Endothelial cell of umbilical vein (primary cell): Measurements from ENCODE around the gene GTF2A2. TPM values are rescaled to one million over a fixed set of nuclear protein-coding genes. Genes with fewer than 3 reads are reported as not detected.

Source experiments
- BruUV-seq: library from RNA; stranded (reverse); fragments of 400-500 nt; replicated peaks from 2 replicates; lab custom pipeline; 2021; lab: Mats Ljungman, UMichigan
- CTCF ChIA-PET: fragments of 300-600, 350-600 bp; sonication (Branson Sonifier 250); formaldehyde crosslinking; loops from one replicate; lab custom pipeline; 2021; ENCODE audit warnings: antibody characterized with exemption, inconsistent platforms; lab: Charles Lee
- POLR2A ChIA-PET: fragments of 300-600, 350-600 bp; sonication (Branson Sonifier 250); formaldehyde crosslinking; loops from one replicate; lab custom pipeline; 2021; ENCODE audit warnings: antibody characterized with exemption, inconsistent platforms; lab: Charles Lee
- DNase-seq: peaks from one replicate; pipeline ENCODE4 v3.0.0-alpha.2; 2011; ENCODE audit warnings: low read depth, low spot score
- FAIRE-seq: peaks from 2 replicates; lab custom pipeline; 2011; peaks lifted over from hg19 to GRCh38; lab: Jason Lieb, UNC
- H2AFZ ChIP-seq: 2 replicates; pipeline ENCODE4 v1.6.0; 2012; ENCODE audit warnings: low read depth, low read length, control low read depth, inconsistent platforms
- H3K27ac ChIP-seq: 2 replicates; pipeline ENCODE4 v1.5.1; 2011; ENCODE audit warnings: low read depth, mild to moderate bottlenecking, control low read depth, low read length, moderate library complexity; ENCODE audit not compliant: insufficient read depth
- H3K27me3 ChIP-seq, 2 experiments: 2 replicates each; pipeline versions ENCODE4 v1.6.0 to v1.6.1; 2011; ENCODE audit warnings: low read length in 2 of 2, mixed read lengths in 1 of 2; ENCODE audit not compliant: control insufficient read depth in 2 of 2, insufficient read depth in 2 of 2
- H3K36me3 ChIP-seq, 2 experiments: 2 replicates in 1 of 2; 3 replicates in 1 of 2; pipeline ENCODE4 v1.5.1; 2011; ENCODE audit warnings: low read length in 2 of 2, mild to moderate bottlenecking in 1 of 2, moderate library complexity in 1 of 2; ENCODE audit not compliant: control insufficient read depth in 2 of 2, insufficient read depth in 2 of 2; ENCODE audit errors: extremely low read depth in 1 of 2
- H3K4me1 ChIP-seq: 3 replicates; pipeline ENCODE4 v1.5.1; 2011; ENCODE audit warnings: mild to moderate bottlenecking, low read length; ENCODE audit not compliant: control insufficient read depth, insufficient read depth; ENCODE audit errors: extremely low read depth
- H3K4me2 ChIP-seq: 2 replicates; pipeline ENCODE4 v1.6.1; 2011; ENCODE audit warnings: low read length, control low read depth, mixed read lengths; ENCODE audit not compliant: insufficient read depth
- H3K4me3 ChIP-seq, 3 experiments: fragments of 200-600 bp in 1 of 3; sonication (generic), shearing (Covaris generic) in 1 of 3; replicated peaks in 1 of 3; 2 replicates each; pipeline ENCODE4 v1.5.1; 2011 to 2016; ENCODE audit warnings: control low read depth in 3 of 3, low read length in 3 of 3, mild to moderate bottlenecking in 2 of 3, inconsistent platforms in 1 of 3, low read depth in 1 of 3, moderate library complexity in 1 of 3; ENCODE audit not compliant: insufficient read depth in 1 of 3
- H3K79me2 ChIP-seq: 2 replicates; pipeline ENCODE4 v1.6.0; 2012; ENCODE audit warnings: low read length, inconsistent platforms; ENCODE audit not compliant: control insufficient read depth, insufficient read depth
- H3K9ac ChIP-seq: replicated peaks from 2 replicates; pipeline ENCODE3; 2011; ENCODE audit warnings: low read length, control low read depth; ENCODE audit not compliant: insufficient read depth; ENCODE audit errors: extremely low read depth
- H3K9me1 ChIP-seq: replicated peaks from 3 replicates; pipeline ENCODE4 v1.6.0; 2011; ENCODE audit warnings: mild to moderate bottlenecking, low read length; ENCODE audit not compliant: control insufficient read depth, insufficient read depth; ENCODE audit errors: extremely low read depth
- H3K9me3 ChIP-seq: replicated peaks from 2 replicates; pipeline ENCODE4 v1.5.1; 2012; ENCODE audit warnings: low read length, inconsistent platforms; ENCODE audit not compliant: control insufficient read depth, insufficient read depth
- H4K20me1 ChIP-seq: replicated peaks from 2 replicates; pipeline ENCODE3; 2011; ENCODE audit warnings: mild to moderate bottlenecking, low read length; ENCODE audit not compliant: control insufficient read depth, insufficient read depth; ENCODE audit errors: extremely low read depth
- CTCF ChIP-seq, 2 donors: IDR thresholded peaks; 1 replicate in 1 of 2; 2 replicates in 1 of 2; pipeline ENCODE4 v1.5.1; 2011; ENCODE audit warnings: low read length in 2 of 2, mild to moderate bottlenecking in 2 of 2, moderate library complexity in 2 of 2, control low read depth in 1 of 2, inconsistent platforms in 1 of 2, low read depth in 1 of 2; ENCODE audit not compliant: insufficient read depth in 1 of 2; ENCODE audit errors: extremely low read depth in 1 of 2
- GATA2 ChIP-seq: IDR thresholded peaks from 2 replicates; pipeline ENCODE4 v1.7.0; 2011; ENCODE audit warnings: low read depth, mild to moderate bottlenecking, moderate library complexity, mixed read lengths, low read length; ENCODE audit not compliant: insufficient read length, insufficient read depth
- POLR2A ChIP-seq: IDR thresholded peaks from 2 replicates; pipeline ENCODE4 v1.6.1; 2012; ENCODE audit warnings: low read depth, mild to moderate bottlenecking, control low read depth, low read length
- dilution Hi-C: fragments of 300-500 bp; cut with MboI; formaldehyde crosslinking; loops from one replicate; pipeline ENCODE4 v1.15.0; 2019; ENCODE audit warnings: low sequenced_read_pairs; ENCODE audit not compliant: extremely low pct_ligation_motif_present
- intact Hi-C: fragments of 100-400 bp; cut with micrococcal nuclease; formaldehyde crosslinking; loops from one replicate; pipeline ENCODE4 v1.10.0; 2022
- polyA plus RNA-seq, 4 experiments: library from polyadenylated mRNA; depleted of rRNA in 3 of 4; stranded (reverse) in 3 of 4; unstranded in 1 of 4; fragments of >200 nt; gene quantifications; 2 replicates each; pipeline versions ENCODE4 v1.2.1 to v1.2.3, GENCODE V29; 2011 to 2012; ENCODE audit warnings: missing spikeins in 1 of 4
- total RNA-seq: library from RNA; stranded (reverse); gene quantifications from 2 replicates; pipeline ENCODE4 v1.2.3, GENCODE V29; 2021

Gene GTF2A2
- total and polyA plus RNA-seq, 2 donors (not counting 3 experiments of a cell fraction or from before 2014, with no cell fraction given): 67.9 to 128 TPM

- DNase-seq: no peak
- Histone ChIP-seq H3K9ac (no peak overlapping the region), H4K20me1 (no peaks in the 10 kb centered on the region), H3K4me1 (no peaks in the 10 kb centered on the region), H3K9me1 (no peaks in the 10 kb centered on the region), H3K4me3 (no peak overlapping the region), H2AFZ (no peak overlapping the region), H3K27me3 (peaks cover 2 to 6% of the 10 kb centered on the region in 2 experiments), H3K9me3 (no peaks in the 10 kb centered on the region), H3K4me2 (no peak overlapping the region), H3K79me2 (no peaks in the 10 kb centered on the region), H3K27ac (no peak overlapping the region), H3K36me3 (no peaks in the 10 kb centered on the region)
- ChIA-PET POLR2A (no interaction called here), CTCF (interaction anchor here (0.7 to 3.3 kb wide), 4 partner anchors 11 to 100 kb away, joined by 3 to 17 read pairs (median 3); no protein-coding TSS in a partner anchor)
- FAIRE-seq: no peak
- no TSS peak for BruUV-seq
- dilution Hi-C loops: no loop called here
- intact Hi-C loops: no loop called here
- no peak for TF ChIP-seq POLR2A
- TF ChIP-seq CTCF (IDR thresholded peaks at IDR 0.05; ENCODE audit: extremely low read depth in 1 of 2, insufficient read depth in 1 of 2, low read depth in 1 of 2, low read length in 2 of 2): peak in 1 of 2 donors; percentile 15
Measured at GRCh38 chr15:59632714-59633113, 24.6 kb downstream of the GTF2A2 start.

- ChIA-PET CTCF (interaction anchor here (1.0 to 2.6 kb wide), 2 partner anchors 8 to 89 kb away, joined by 3 to 17 read pairs; no protein-coding TSS in a partner anchor), POLR2A (no interaction called here)
- peaks cover 15 to 17% of the 10 kb centered on the region in 2 experiments for H3K27me3 ChIP-seq
- no peaks in the 10 kb centered on the region for H3K36me3 ChIP-seq
- no peaks in the 10 kb centered on the region for H3K4me1 ChIP-seq
- H3K9me1 ChIP-seq: no peaks in the 10 kb centered on the region
- no peaks in the 10 kb centered on the region for H3K79me2 ChIP-seq
- TF ChIP-seq GATA2: no peak
- peak; percentile 29 to 64 for TF ChIP-seq CTCF (IDR thresholded peaks at IDR 0.05; ENCODE audit: extremely low read depth in 1 of 2, insufficient read depth in 1 of 2, low read depth in 1 of 2, low read length in 2 of 2)
- FAIRE-seq (peak; percentile 77), DNase-seq (peak; percentile 55)
- no peaks in the 10 kb centered on the region for H4K20me1 ChIP-seq
- intact Hi-C loops: loop anchor here (1.0 to 2.0 kb wide), 2 partner anchors 35 to 90 kb away; partner anchors contain the start of gene GTF2A2
- H3K4me2 ChIP-seq: no peak overlapping the region
- H3K9me3 ChIP-seq: no peaks in the 10 kb centered on the region
- no peak overlapping the region for H3K9ac ChIP-seq
- dilution Hi-C loops: no loop called here
- no peak overlapping the region for H3K4me3 ChIP-seq
- no TSS peak for BruUV-seq
- H3K27ac ChIP-seq: no peak overlapping the region
- H2AFZ ChIP-seq: no peak overlapping the region
Measured at GRCh38 chr15:59622289-59622688, 35.0 kb downstream of the GTF2A2 start.
